DMS 273 treated with DMSO at 0.1 percent for 48 hours (cell line): ENCODE data around the gene C1orf94.
"Not testable (repeated sequence)": the region's sequence is repeated elsewhere in the genome, so short reads cannot be mapped to it uniquely, and the experiment has no call there.

Experiments
- DNase-seq: peaks from one replicate; lab custom pipeline; 2025; lab: John Stamatoyannopoulos, UW

The C1orf94 gene

GRCh38 chr1:34164771-34165391, 11.8 kb upstream of the C1orf94 start, which contains the start of gene CSMD2:
Gene CSMD2, minus strand, starts transcription at chr1:34165230. Its CDS starts 133 bp downstream, at chr1:34165097.
- no peak for DNase-seq

GRCh38 chr1:34165422-34165921, 11.2 kb upstream of the C1orf94 start:
- DNase-seq: no peak

- DNase-seq: no peak
Observed at GRCh38 chr1:34166191-34166624, 10.5 kb upstream of the C1orf94 start.

DNA sequence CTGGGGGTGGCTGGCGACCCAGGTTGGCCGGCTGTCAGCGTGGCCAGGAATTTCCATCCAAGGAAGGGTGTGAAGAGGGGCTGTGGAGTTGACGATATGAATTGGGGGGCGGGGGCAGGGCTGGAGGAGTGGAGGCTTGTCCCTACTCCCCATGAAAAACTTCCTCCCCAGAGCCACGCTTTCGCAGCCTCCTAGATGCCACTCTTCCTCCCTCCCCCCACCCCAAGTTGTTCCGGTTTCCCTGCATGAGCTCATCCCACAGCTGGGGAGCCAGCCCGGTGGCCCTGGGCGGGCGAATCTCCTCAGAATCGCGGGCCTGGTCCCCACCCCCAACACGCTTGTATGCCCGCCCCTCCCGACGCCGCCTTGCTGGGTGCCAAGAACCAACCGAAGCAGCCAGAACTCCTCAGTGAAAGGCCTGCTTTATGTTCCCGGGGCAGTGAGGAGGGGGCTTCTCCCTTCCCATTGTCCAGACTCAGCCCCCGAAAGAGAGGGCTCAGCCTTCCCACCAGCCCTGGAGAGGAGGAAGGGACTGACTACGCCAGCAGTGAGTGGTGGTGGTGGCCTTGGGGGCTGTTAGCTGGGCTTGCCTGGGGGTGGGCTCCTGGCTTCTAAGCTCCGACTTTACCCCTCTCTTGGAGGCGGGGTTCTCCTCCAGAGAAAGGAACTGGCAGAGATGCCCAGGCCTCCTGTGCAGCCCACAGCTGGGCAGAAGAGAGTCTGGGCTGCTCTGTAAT, 9.9 kb upstream of the C1orf94 start:
- DNase-seq: no peak

GRCh38 chr1:34167389-34167788, 9.3 kb upstream of the C1orf94 start:
- DNase-seq: no peak

GRCh38 chr1:34175744-34176143, 963 bp upstream of the C1orf94 start:
- DNase-seq: no peak

DNA sequence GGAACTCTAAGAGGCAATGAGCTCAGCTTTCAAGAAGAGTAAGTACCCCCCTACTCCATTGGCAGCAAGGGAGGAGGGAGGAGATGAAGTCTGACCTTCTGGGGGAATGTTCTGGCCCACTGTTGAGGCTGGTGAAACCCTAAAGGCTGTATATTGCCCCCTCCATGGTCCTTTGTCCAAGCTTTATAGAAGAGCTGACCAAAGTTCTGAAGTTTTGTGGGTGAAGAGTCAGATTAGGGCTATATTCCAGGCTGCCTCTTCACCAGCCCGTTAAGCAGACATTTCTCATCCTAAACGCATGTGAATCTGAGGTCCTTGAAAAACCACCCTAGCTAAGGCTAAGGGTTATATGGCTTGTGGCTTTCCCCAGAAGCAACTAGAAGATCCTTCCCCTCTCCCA, 1.4 kb downstream of the C1orf94 start:
- no peak for DNase-seq

- DNase-seq: not testable (repeated sequence)
Observed at GRCh38 chr1:34183381-34183780, 6.7 kb downstream of the C1orf94 start.

- DNase-seq: no peak
Observed at GRCh38 chr1:34186741-34187494, 10.2 kb downstream of the C1orf94 start.

GRCh38 chr1:34188418-34188817, 11.7 kb downstream of the C1orf94 start:
- no peak for DNase-seq

DNA sequence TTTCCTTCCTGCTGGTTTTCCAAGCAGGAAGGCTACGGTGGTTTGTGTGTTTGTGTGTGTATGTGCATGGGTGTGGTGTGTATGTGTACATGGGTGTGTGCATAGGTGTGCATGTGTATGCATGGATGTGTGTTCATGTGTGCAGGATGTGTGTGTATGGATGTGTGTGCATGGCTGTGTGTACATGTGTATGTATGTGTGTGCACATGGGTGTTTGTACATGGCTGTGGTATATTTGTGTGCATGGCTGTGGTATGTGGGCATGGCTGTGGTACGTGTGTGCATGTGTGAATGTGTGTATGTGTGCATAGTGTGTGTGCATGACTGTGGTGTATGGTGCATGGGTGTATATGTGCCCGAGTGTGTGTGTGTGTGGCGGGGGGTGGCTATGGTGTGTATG, 12.3 kb downstream of the C1orf94 start:
- DNase-seq: no peak

- DNase-seq: no peak
Observed at GRCh38 chr1:34190692-34191091, 14.0 kb downstream of the C1orf94 start.

GRCh38 chr1:34192621-34193020, 15.9 kb downstream of the C1orf94 start:
- DNase-seq: no peak

- DNase-seq: no peak
Observed at GRCh38 chr1:34199927-34200326, 23.2 kb downstream of the C1orf94 start.

DNA sequence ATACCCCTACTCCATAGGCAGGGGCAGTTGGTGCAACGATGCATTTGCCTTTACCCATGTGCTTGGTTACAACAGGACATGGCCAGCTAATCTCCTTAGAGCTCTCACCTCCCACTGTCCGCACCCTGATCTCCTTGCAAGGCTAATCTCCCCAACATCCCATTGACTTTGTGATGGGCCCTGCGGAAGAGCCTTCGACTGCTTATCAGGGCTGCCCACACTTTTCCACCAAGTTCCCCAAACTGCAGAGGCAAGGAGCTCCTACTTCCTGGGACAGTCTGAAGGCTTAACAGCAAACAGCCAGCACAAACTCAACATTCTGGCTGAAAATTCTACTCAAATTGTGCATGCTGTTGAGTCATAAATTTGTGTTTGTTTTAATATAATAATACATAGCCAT, 36.0 kb downstream of the C1orf94 start:
- DNase-seq: no peak

GRCh38 chr1:34213956-34214355, 37.2 kb downstream of the C1orf94 start:
- DNase-seq: no peak

GRCh38 chr1:34231441-34231840, 54.7 kb downstream of the C1orf94 start:
- no peak for DNase-seq

- no peak for DNase-seq
Observed at GRCh38 chr1:34235594-34235993, 58.9 kb downstream of the C1orf94 start.

DNA sequence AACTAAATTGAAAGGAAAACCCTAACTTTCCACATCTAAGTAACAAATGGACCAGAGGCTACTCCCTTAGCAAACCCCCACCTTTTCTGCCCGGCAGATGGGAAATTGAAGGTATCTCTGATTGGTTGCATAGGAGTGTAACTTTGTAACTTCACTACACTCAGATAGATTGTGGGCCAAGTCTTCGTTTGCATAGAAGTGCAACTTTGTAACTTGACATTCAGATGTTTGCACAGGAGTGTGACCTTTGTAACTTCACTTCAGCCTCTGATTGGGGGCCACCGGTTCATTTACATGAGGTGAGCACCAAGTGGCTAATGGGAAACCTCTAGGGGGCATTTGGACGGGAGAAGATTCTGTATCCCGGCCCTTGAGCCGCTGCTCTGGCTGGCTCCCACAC, 59.4 kb downstream of the C1orf94 start:
- no peak for DNase-seq

GRCh38 chr1:34237151-34237815, 60.6 kb downstream of the C1orf94 start:
- DNase-seq: no peak

GRCh38 chr1:34245967-34246366, 69.3 kb downstream of the C1orf94 start:
- DNase-seq: no peak

- no peak for DNase-seq
Observed at GRCh38 chr1:34250342-34250741, 73.6 kb downstream of the C1orf94 start.
